GM19193 (cell line): ENCODE data around the gene ATP9B.

ENCODE experiments used
- POLR2A ChIP-seq: IDR thresholded peaks from 4 replicates; pipeline ENCODE4 v1.6.1; 2011; ENCODE audit not compliant: insufficient read depth, insufficient read length; ENCODE audit errors: extremely low read depth

Gene ATP9B

GRCh38 chr18:79173742-79174141 is 104.5 kb downstream of the ATP9B start:
- TF ChIP-seq POLR2A = no peak

GRCh38 chr18:79178113-79178531 is 108.9 kb downstream of the ATP9B start:
- no peak for TF ChIP-seq POLR2A

DNA sequence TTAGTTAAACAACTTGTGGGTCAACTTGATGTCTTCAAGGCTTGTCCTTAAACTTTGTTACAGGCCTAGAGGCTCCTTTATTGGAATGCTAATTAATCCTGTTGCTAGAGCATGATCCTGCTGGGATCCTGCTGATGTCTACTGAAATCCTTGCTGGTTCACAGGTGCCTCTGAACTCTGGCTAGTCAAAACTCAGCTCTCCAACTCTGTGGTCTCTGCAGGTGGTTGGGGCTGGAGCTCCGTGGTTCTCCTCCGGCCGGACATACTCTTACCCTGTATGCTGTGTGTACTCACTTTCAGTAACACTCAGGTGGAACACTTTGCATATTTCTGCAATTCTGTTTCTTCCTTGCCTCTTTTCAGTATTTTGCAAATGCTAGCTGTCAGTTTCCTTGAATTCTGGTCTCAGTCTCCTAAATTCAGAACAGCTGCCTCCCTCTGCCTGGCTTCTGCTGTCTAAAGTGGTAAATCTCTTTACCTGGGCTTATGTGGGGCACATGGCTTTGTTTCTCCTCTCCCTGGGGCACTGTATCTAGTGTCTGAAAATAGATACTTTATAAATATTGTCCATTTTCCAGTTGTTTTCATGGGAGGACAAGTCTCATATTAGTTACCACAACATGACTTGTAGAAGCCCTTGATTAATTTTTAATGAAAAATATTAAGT is 113.0 kb downstream of the ATP9B start:
- no peak for TF ChIP-seq POLR2A

- TF ChIP-seq POLR2A = no peak
These were observed 116.5 kb downstream of the ATP9B start for GRCh38 chr18:79185648-79186047.

GRCh38 chr18:79186649-79187048 is 117.5 kb downstream of the ATP9B start:
- TF ChIP-seq POLR2A = no peak

GRCh38 chr18:79187532-79188277 is 118.5 kb downstream of the ATP9B start:
- TF ChIP-seq POLR2A = no peak

DNA sequence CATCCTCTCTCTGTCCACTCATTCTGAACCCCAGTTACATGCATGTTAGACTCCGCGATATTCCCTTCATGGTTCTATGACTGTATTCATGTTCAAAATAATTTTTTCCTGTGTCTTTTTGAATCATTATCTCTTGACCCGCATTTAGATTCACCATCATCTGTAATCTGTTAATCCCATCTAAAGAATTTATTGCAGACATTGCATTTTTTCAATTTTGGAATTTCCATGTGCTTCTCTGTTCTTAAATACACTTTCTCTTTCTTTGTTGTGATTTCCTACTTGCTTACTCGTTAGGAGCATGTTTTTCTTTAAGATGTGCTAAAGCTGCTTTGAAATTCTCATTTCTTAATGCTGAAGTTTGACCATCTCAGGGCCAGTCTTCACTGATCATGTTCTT is 122.2 kb downstream of the ATP9B start:
- TF ChIP-seq POLR2A = no peak

GRCh38 chr18:79191956-79192355 is 122.8 kb downstream of the ATP9B start:
- no peak for TF ChIP-seq POLR2A

GRCh38 chr18:79193826-79194225 is 124.6 kb downstream of the ATP9B start:
- no peak for TF ChIP-seq POLR2A

GRCh38 chr18:79195716-79196683 is 126.8 kb downstream of the ATP9B start:
- no peak for TF ChIP-seq POLR2A

GRCh38 chr18:79197531-79197930 is 128.3 kb downstream of the ATP9B start:
- TF ChIP-seq POLR2A = no peak

DNA sequence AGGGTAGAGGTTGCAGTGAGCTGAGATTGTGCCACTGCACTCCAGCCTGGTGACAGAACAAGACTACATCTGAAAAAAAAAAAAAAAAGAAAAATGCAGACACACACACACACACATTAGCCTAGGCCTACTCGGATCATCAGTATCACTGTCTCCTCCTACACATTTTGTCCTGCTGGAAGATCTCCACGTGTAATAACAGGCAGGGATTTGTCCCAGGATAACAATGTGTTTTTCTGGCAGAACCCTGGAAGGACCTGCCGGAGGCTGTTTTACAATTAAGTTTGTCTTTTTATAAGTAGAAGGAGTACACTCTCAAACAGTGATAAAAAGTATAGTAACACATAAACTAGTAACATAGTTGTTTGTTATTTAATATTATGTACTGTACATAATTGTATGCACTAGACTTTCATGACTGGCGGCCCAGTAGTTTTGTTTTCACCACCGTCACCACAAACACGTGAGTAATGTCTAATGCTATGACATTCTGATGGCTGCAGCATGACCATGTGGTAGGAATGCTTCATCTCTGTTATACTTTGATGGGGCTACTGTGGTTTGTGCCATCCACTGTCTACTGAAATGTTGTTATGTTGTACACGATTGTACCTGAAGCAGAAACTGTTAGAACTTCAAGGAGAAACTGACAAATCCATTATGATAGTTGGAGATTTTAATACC is 130.6 kb downstream of the ATP9B start:
- TF ChIP-seq POLR2A = no peak

DNA sequence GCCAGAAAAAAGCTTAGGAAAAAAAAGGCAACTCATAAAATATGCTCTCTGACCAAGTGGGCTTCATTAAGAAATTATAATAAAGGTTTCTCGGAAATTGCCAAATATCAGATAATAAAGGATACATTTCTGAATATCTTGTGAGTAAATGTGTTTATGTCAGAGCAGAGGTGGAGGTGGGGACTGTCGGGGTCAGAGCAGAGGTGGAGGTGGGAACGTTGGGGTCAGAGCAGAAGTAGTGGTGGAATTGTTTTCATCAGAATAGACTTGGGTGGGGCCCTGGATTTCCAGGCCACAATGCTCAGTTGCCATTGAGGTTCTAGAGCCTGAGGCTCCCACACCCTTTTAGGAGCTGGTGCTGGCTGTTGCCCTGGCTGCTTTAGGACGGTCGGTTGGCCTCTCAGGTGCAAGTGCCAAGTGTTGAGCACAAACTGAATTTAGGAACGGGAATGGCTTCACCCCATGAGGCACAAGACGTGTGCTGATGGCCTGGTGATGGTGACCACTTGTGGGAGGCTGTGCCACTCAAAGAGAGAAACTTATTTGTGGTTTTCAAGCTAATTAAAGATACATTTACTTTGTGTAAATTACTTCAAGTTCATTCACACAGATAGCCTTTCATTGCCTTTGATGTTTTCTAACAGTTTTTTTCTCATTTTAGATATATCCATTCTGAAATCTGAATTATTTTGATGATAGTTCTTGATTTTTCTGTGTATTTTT is 131.5 kb downstream of the ATP9B start:
- TF ChIP-seq POLR2A = no peak

- no peak for TF ChIP-seq POLR2A
These were observed 133.9 kb downstream of the ATP9B start for GRCh38 chr18:79203017-79203605.
